B cell (primary cell): ENCODE data around the gene NOL4L.

Source experiments
- CTCF ChIP-seq: fragments of 200-600 bp; IDR thresholded peaks from one replicate; pipeline ENCODE4 v1.8.0; 2022; ENCODE audit warnings: antibody characterized with exemption, mild to moderate bottlenecking
- EZH2 ChIP-seq: IDR thresholded peaks from 2 replicates; pipeline ENCODE4 v1.6.1; 2012; ENCODE audit warnings: borderline replicate concordance, low read depth, mild to moderate bottlenecking, moderate library complexity, low read length; ENCODE audit not compliant: insufficient read depth, poor library complexity, severe bottlenecking

- no peak for TF ChIP-seq CTCF
- TF ChIP-seq EZH2, result no peak
These were observed 56.0 kb downstream of the NOL4L start for GRCh38 chr20:32528905-32529670.
